GM19372 (cell line): ENCODE data around the gene GALR1.

Source experiments
- ATAC-seq: cut with Tn5 transposase; IDR thresholded peaks from one replicate; pipeline ENCODE4 v1.9.1; 2021; ENCODE audit warnings: mild to moderate bottlenecking, low read depth, moderate library complexity; ENCODE audit not compliant: unreplicated experiment

The GALR1 gene

DNA sequence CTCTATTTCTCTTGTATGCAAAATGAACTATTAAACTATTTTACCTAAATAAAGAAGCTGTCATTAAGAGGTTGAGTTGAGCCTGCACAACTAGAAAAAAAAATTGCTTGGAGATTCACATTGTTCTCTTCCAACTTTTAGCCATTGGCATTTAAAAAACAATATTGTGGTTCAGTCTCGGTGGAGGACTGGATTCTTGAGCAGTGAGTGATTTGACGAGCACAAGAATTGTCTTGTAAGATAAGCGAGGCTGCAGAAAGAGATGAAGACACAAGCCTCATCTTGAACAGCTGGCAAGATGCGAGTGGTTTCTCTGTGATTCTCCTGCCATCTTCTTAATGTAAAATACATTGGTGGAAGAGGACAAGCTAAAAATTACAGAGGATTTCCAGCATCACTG, 67.0 kb downstream of the GALR1 start:
- ATAC-seq: no peak

DNA sequence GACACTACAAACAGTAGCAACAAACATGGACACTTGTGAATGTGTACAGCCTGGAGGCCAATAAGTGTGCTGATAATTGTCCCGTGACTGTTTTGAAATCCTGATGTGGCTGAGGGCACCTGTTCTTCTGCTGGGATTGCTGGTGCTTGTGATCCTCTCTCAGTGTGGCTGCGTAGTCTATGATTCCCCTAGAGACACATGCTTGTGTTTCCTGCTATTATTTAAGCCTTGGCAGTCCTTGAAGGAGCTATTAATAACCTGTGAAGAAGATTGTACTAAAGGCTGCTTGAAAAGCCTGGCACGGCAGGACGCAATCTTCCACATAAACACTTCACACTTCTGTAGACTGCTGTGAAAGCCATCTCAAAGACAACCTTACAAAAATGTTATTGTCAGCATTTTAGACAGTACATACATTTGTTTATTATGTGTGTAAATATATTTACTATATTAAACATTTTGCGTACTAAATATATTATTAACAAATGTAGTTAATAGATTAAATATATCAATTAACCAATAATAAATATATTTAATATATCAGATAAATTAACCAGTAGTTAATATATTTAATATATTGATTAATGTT, 71.4 kb downstream of the GALR1 start:
- ATAC-seq: no peak

DNA sequence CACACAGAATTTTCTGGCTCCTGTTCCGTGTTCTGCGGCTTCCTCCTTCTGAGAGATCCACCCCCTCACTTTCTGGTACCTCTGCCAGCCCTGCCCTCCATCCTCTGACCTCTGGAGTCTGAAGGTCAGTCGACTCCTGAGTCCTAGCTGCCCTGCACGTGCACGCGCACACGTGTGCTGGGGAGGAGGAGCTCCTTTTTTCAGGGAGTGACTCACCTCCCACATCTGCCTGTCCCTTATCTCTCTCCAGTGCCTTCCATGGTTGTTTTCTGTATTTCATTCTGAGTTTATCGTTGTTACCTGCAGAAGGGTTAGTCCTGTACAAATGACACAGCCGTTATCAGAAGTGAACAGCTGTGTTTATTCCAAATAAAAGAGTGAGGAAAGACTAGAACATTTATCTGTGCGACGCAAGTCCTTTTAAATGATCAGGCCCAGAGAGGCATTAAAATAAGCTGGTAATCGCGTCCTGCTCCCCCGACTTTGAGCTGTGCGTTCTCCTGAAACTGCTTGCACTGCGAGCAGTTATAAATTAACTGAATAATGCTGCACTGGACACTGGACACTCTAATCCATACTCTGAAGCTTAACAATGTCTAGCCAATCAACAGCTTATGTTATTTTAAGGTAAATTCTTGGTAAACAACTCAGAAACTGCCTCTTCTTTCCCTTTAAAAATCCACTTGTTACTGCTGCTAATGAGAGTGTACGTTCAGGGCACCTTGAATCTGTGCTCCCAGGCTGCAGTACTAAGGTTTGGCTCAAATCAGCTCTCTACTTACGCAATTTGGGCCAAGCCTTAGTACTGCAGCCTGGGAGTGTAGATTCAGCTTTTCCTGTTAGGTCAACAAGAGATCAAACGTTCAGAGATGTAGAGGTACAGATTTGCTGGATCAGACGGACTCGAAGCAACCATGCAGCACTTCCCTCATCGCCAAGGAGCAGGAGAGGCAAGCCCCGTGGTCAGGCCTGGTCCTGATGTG, 72.5 kb downstream of the GALR1 start:
- ATAC-seq: no peak

DNA sequence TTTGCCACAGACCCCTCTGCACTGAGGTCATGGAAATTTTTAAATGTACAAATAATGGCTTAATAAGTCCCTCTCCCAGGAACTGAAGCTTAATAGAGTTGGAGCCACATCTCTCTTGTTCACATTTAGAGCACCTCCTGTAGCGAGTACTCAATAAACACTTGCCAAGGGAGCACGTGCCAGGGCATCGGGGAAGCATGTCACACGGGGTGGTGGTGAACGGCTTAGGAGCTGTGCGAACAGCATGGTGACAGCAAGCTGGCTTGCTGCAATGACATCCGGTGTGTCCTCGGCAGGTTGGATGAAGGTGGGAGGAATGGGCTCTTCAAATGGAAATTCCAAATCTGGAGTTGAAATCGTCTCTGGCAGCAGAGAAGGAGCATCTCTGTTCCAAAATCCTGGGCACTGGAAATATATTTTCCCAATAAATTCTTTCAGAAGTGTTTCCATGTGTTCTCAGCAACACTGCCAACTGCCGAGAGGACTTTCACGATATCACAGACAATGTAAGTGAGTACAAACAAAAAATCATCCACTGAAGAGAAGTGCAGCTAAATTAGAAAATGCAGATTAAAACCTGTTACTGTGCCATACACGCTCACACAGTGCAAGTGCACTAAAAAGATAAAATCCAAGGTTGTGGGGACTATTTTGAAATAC, 74.1 kb downstream of the GALR1 start:
- no peak for ATAC-seq
